Activated T-helper 1 cell treated with Interleukin-2 at 50 U/mL for 16 hours (primary cell): ENCODE results near the gene TGM2.

Experiments used
- DNase-seq: peaks from one replicate; pipeline ENCODE4 v3.0.0-alpha.2; 2020; ENCODE audit warnings: low read depth

TGM2 gene

DNA sequence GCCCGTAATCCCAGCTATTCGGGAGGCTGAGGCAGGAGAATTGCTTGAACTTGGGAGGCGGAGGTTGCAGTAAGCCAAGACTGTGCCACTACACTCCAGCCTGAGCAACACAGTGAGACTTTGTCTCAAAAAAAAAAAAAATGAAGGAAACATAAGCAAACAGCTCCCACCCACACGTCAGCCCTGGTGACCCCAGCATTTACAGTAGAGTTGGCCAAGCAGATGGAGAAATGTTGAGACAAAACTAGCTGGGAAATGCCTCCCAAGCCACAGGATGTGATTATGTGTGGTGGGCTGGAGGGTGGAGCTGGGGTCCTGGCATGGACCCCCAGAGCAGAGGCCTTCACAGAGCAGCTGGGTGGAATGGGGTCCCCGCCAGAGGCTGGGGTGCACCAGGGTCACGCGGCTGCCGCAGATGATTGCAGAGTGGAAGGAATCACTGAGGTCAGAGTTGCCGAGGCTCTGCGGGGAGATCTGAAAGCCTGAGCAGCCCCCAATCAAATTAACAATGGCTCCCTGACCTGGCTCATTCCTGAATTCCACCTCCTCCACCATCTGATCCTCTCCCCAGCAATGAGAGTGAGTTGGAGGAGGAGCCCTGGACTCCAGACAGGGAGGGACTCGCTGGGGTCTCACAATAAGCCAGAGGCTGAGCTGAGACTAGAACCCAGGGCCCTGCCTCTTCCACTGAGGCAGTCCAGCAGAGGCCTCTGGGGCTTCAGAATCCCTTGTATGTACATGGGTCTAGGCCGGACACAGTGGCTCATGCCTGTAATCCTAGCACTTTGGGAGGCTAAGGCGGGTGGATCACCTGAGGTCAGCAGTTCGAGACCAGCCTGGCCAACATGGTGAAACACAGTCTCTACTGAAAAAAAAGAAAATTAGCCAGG, 34.7 kb upstream of the TGM2 start:
- no peak for DNase-seq

DNA sequence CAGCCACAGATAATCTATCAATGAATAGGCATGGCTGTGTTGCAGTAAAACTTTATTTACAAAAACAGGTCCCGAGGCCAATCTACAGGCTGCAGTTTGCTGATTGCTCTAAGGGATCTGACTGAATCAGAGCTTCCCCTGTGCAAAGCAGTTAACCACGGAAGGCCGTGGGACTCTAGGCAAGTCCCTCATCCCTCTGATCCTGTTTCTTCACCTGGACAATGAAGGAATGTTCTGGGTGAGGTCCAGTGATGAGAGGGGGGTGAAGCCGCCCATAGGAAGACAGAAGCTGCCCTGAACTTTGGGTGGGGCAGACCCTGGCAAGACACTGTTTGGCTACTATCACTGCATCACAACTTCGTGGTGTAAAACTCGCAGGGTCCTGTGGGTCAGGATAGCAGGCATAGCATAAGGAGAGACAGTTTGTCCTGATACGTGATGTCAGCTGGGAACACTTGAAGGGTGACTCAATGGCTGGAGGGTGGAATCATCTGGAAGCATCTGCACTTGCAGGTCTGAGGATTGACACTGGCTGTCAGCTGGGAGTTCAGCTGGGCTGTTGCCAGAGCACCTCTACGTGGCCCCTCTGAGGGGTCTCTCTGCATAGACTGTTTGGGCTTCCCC, 33.3 kb upstream of the TGM2 start:
- DNase-seq = no peak

DNA sequence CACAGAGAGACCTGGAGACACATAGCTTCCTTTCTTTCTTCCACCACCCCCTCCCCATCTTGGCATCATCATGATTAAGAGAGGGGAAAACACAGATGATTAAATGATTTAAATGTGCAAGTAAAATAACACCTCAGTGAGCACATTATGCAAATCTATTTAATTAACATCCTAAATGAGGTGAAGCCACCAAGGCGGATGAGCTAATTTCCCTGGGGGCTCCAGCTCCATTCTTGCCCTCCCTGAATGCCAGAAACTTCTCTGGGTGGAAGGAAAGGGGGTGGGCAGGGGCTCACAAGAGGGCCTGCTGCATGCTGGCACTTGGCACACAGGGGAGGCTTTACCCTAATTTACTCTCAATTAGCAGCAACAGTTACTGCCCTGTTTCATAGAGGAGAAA, 32.5 kb upstream of the TGM2 start:
- no peak for DNase-seq

DNA sequence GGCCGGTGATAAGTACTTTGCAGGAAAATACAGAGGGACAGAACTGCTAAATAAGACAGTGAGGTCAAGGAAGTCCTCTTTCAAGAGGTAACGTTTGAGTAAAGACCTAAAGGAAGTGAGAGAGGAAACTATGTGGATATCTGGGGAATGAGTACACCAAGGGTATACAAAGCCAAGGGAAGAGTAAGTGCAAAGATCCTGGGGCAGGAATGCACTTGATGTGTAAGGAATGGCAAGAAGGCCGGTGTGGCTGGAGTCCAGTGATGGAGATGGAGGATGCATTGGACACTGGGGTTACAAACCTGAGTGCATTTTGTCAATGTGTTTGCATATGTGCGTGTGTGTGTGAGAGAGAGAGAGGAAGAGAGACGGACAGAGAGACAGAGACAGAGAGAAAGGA, 32.1 kb upstream of the TGM2 start:
- no peak for DNase-seq

DNA sequence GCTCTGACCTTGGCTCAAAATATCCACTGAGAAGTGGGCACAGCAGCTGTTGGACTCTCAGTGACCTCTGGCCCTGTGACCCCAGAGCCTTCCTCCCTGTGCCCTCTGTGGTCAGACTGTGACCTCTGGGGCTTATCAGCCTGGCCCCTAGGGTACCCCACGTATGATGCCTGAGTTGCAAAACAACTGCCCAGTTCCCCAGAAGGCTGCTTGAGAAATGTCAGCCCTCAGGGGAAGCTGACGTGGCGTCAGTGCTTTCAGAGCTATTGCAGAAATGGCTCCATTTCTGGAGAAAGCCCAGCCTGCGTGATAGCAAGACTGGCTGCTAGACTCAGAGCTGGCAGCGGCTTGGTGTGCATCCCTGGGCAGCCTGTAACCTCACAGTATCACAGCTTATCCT, 31.5 kb upstream of the TGM2 start:
- DNase-seq = no peak

DNA sequence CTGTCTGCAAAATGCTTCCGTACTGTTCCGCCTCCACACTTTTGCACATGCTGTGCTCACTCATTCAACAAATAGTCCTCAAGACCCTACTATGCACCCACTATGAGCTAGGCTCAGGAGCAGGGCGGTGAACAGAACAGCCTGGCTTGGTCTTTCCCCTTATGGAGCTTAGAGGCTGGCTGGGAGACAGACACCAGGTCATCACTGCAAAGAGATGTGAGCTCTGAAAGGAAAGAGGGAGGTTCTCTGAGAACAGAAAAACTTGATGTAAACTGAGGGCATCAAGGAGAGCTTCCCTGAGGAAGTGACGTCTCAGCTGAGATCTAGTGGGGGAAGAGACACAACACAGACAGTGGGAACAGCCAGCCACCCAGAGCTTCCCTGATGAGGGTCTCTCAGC, 31.0 kb upstream of the TGM2 start:
- no peak for DNase-seq

DNA sequence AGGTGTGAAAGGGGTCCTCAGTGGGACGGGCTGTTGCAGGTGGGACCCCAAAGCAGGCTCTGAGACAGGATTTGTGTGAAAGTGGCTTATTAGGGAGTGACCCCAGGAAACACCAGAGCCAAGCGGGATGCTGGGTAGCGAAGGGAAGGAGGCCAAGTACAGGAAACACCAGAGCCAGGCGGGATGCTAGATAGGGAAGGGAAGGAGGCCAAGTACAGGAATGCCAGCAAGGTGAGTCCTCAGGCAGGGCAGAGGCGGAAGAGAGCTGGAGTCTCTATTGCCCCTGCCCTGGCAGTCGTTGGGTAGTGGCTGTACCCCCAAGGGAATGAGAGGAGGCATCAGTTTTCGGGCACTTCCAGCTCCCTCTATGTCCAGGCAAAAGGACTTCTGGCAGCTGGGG, 30.5 kb upstream of the TGM2 start:
- no peak for DNase-seq

DNA sequence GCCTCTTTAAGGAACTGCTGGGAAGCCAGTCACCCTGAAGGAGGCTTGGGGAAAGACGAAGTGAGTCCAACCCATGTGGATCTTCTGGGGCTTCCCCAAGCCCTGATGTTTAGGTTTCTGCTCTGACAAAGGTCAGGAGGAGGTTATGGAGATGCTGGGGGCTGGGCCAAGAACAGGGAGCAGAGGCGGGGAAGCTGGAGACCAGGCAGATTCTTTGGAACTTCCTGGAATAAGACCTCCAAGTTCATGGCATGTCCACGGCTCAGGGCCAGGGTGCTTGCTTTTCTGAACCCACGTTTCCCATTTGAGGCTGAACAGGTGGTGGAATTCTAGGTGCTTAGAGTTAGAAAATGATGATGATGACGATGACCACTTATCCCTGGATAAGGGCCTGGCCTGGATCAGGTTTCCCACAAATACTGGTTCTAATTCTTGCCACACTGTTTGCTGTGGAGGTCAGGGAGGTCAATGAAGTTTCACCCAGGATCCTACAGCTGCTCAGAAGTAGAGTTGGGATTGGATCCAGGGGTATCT, 30.0 kb upstream of the TGM2 start:
- DNase-seq = no peak

DNA sequence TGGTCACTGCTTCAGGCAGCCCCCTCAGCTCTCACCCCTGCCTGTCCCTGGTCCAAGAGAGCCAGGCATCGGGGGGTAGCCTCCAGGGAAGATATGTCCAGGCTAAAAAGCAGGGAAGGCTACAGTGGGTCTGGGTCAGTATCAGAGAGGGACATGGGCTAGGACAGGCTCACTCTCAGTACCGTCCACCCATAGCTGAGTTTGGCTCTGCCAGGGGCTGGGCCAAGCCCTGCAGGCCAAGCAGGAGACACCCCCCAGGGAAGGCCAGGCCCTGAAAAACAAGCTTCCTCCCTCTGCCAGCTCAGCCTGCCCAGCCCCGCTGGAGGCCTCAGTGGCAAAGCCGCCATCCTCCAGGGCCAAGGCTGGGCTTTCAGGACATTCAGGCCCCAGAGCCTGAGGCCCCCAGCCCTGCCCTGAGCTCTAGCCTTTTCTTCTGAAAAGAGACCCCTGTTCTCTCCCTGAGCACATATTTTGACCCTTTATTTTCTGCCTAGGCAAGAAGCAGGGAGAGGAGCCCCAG, 28.6 kb upstream of the TGM2 start:
- DNase-seq = no peak

DNA sequence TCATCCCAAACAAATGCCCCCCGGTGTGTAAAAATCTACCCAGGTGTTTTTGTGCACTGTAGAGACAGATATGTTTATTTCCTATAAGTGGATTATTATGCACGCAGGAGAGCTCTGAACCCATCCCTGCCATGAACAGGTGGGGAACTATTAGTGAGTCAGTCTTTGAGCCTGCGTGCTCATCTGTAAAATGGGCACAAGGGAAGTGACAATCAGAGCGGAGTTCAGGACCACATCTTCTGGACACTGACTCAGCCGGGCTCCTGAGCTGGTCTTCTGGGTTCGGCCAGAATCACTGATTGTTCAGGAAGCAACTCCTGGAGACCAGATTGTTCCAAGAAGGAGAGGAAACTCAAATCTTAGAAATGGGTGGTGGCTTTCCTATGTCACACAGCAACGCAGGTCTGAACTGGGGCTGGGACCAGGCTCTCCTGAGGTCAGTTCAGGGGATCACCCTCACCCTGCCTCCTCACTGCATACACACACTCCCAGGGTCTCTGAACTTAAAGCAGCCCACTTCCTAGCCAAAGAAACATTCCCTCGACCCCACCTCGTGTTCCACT, 27.3 kb upstream of the TGM2 start:
- DNase-seq = no peak

DNA sequence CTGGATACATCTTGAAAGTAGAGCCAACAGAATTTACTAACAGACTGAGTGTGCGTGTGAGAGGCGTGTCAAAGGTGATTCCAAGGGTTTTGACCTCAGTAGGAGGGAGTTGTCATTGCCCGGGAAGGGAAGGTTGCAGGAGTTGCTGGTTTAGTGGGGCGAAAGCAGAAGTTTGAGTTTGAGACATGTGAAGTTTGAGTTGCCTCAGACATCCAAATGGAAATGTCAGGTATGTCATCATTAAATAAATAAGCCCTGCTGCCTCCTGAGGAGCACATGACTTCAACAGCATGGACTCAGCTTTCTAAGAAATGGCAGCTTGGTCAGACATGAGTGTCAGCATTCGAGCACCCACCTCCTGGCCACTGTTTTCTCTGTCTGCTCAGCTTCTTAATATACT, 26.6 kb upstream of the TGM2 start:
- DNase-seq = no peak

DNA sequence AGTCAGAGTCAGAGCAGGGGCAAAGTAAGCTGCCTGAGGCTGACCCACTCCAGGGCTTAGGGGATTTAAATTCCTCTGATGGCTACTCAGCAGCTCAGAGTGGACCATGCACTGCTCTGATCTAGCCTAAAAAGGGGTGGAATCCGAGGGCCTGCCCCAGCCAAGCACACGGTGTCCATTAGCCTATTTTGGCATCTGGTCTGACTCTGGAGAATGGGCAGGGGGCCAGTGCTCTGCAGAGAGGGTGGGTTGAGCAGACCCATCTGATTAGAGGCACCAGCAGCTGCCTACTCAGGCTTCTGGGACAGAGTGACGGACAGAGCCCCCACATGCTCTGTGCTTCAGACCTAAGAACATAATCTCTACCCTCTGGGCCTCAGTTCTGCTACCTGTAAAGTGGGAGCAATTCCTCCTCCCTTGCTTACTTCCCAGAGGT, 25.9 kb upstream of the TGM2 start:
- DNase-seq = no peak

DNA sequence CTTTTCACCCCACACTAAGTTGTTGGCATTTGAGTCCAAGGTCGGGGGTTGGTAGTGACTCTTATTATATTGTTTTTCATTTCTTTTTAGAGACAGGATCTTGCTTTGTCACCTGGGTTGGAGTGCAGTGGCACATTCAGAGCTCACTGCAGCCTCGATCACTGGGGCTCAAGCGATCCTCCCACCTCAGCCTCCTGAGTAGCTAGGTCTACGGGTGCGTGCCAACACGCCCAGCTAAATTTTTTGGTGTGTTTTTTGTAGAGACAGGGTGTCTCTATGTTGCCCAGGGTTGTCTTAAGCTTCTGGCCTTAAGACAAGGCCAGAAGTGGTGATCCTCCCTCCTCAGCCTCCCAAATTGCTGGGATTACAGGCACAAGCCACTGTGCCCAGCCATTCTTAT, 25.1 kb upstream of the TGM2 start:
- no peak for DNase-seq

DNA sequence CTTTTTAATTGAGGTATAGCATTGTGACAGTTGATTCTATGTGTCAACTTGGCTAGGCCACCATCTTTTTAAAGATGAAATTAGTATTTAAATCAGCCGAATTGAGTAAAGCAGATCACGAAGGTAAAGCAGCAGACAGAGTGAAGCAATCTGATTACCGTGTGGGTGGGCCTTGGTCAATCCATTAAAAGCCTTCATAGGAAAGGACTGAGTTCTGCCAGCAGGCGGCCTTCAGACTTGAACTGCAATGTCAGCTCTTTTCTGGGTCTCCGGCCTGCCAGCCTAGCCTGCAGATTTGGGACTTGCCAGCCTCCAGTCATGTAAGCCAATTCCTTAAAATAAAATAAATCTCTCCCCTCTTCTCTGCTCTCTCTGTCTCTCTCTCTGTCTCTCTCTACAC, 22.4 kb upstream of the TGM2 start:
- no peak for DNase-seq

DNA sequence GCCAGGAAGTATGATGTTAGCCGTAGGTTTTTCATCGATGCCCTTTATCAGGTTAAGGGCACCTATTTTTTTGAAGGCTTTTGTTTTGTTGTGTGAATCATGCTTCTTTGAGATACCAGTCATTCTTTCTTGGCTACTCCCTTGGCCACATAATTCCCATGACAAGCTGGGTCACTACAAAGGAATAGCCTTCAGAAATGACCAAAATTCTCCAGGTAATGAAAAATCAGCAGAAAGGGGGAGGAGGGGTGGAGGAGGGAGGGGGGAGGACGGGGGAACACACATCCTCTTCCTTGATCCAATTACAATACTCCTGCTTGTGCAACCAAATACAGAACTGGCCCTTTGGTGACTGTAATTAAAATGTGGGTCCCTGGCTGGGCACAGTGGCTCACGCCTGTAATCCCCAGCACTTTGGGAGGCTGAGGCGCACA, 21.7 kb upstream of the TGM2 start:
- no peak for DNase-seq

DNA sequence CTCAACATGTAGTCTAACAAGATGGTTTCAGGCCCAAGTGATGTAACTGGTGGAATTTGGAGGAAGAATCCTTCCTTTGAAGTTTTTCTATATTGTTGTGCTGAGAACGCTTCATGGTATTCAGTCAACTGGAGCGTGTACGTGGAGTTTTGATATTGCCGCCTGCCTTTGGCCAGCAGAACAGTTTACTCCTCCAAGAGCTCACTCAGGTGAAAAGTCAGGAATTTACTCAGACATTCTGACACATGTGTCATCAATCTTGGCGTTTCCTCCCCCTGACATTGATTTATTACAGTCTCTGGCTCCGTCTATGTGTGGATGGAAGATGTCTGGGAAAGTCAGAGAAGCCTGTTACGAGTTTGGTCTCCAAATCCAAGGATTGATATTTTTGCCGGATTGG, 19.0 kb upstream of the TGM2 start:
- DNase-seq = no peak

DNA sequence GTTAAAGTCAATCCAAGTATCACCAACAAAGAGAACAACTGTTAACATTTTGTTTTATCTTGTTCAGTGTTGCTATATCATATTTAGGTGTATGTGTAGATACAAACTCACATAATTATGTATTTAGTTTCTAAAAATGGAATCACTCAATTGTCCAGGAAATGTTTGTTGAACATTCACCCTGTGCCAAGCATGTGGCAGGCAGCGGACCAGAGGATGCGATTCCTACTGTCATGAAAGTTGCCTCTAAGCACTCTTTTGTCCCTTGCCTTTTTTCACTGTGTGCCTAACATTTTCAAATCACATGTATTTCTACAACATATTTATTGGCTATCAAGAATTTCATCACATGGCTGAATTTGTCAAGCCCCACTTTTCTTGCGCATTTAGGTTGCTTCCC, 16.9 kb upstream of the TGM2 start:
- DNase-seq = no peak

DNA sequence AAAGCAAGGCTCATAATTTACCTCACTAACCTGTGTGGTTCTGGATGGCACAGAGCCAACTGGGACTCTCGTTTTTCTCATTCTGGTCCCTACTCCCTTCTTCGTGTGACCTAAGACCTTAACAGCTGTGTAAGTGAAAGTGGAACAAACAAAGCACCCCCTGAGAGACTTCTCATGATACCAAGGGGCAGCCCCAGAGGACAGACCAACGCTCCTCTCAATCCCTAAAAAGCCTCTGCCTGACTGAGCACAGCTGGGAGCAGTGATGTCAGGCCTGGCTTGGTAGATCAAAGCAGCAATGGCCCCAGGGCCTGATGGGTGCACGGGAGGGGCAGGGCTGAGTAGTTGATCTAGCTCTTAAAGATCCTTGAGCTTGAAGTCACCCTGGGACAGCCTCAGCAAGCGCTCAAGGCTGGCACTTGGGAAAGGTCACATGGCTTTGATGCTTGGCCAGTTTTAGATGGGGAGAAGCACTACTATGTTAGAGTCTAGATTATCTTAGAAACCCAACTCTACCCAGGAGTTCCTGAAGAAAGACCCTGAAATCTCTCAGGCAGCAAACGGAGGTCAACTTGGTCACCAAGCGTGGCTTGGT, 16.2 kb upstream of the TGM2 start:
- no peak for DNase-seq

DNA sequence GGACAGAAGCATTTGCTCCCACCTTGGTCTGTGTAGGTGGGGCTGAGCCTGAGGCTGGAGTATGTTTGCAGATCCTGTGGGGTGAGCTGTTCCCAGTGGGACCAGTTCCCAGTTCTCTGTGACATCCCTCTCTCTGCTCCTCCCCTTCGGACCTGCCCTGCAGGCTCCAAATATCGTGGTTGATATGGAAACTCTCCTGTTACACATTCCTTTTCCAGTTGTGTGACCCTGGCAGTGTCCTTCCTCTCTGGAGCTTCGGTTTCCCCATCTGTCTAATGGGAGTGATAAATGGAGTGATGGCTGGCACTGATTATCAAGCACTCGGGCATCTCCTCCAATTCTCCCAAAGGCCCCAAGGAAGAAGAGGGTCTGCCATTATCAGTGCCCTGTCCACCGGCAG, 15.7 kb upstream of the TGM2 start:
- DNase-seq = no peak

DNA sequence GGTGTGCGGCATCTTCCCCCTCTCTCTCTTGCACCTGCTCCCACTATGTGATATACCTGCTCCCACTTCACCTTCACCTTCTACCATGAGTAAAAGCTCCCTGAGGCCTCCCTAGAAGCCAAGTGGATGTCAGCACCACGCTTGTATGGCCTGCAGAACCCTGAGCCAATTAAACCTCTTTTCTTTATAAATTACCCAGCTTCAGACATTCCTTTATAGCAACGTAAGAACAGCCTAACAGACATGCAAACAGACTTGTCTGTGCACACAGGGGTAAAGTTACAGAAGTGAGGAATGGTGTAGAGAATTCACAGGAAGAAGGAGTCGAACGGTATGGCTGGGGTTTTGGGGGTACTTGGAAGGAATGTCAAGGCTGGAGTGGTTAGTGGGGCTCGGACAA, 14.8 kb upstream of the TGM2 start:
- no peak for DNase-seq

DNA sequence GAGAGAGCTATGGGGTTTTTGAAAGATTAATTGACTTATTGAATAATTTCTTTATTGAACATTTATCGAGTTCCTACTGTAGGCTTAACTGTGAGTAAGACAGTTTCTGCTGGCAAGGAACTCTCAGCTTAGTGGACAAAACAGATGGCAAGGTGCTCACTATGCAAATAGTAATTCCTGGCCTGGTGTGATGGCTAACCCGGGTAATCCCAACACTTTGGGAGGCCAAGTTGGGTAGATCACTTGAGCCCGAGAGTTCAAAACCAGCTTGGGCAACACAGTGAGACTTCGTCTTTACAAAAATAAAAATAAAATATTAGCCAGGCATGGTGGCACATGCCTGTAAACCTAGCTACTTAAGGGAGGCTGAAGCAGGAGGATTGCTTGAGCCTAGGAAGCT, 13.5 kb upstream of the TGM2 start:
- DNase-seq = no peak

DNA sequence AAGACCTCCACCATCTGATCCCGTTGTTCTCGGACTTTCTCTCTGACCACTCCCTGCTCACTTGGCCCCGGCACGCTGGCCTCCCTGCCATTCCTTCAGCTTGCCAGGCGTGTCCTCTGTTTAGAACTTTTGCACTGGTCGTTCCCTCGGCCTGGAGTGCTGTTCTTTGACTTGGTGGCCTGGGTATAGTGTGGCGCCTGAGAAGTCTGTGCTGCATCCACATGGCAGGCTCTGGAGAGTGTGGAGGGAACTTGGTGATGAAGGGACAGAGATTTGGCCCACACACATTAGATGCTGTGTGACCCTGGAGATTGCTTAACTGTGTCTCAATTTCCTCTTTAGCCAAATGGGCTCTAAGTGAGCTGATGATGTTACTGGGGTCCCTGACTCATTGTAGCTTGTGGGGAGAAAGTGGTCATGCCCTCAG, 13.0 kb upstream of the TGM2 start:
- DNase-seq = no peak

DNA sequence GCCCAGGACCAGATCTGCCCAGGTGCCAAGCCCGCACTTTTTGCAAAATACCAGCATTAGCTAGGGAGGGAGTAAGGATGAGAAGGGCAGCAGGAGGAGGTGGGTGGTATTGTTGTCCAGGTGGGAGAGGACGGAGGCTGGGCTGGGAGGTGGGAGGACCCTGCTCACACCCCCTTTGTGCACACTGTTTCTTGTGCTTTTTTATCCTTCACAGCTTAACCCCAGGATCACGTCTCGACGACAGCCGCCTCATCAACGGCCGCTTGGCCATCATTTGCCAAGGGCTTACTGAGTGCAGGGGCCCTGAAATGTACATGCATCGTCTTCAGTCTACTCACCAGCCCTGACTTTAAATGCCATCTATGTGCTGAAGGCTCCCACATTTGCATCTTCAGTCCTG, 12.1 kb upstream of the TGM2 start:
- no peak for DNase-seq
